ENCODE results near the gene PLXDC1. TPM values are rescaled to one million over a fixed set of nuclear protein-coding genes. Genes with fewer than 3 reads are reported as not detected.

The PLXDC1 gene
- total and polyA plus RNA-seq, 10 donors, result 2.9 to 11.2 (median 4.5) TPM

GRCh38 chr17:39165178-39165840, 13.9 kb upstream of the PLXDC1 start:
- DNase-seq, result no peak
- Histone ChIP-seq H3K4me3 (peak overlapping the region; percentile 36 to 79 (median 49)), H3K27ac (peak overlapping the region in 4 of 8 donors; percentile 28 to 65 (median 50)), H3K9me3 (peaks cover 0 to 4% (median 0%) of the 10 kb centered on the region in 8 donors), H3K27me3 (replicated peaks in 1 of 7) (peaks cover 0 to 40% (median 15%) of the 10 kb centered on the region in 7 donors), H3K36me3 (no peaks in the 10 kb centered on the region), H3K4me1 (peaks cover 13 to 44% (median 37%) of the 10 kb centered on the region in 6 donors)
- intact Hi-C loops (cut with DNase I; ENCODE audit: low total_unique reads), result no loop called here
- WGBS, 5 donors, result 9 to 14% (median 12%) methylated on average over 20 to 51 of the region's 51 CpGs
- TF ChIP-seq POLR2AphosphoS5 (IDR thresholded peaks at IDR 0.05), result no peak
- no peak for TF ChIP-seq POLR2A (IDR thresholded peaks at IDR 0.05)
- TF ChIP-seq CTCF (IDR thresholded peaks at IDR 0.05 in 8 of 11, conservative IDR thresholded peaks at IDR 0.05 in 3 of 11), result no peak

GRCh38 chr17:39164675-39165143, 13.3 kb upstream of the PLXDC1 start:
- WGBS, 5 donors, result 0 to 1% (median 1%) methylated on average over 6 to 15 of the region's 15 CpGs
- peak overlapping the region in 4 of 8 donors; percentile 28 to 65 (median 50) for H3K27ac ChIP-seq
- peaks cover 0 to 4% (median 0%) of the 10 kb centered on the region in 8 donors for H3K9me3 ChIP-seq
- no peaks in the 10 kb centered on the region for H3K36me3 ChIP-seq
- H3K4me3 ChIP-seq, result peak overlapping the region; percentile 36 to 79 (median 49)
- H3K27me3 ChIP-seq (replicated peaks in 1 of 7), result peaks cover 0 to 41% (median 15%) of the 10 kb centered on the region in 7 donors
- peaks cover 13 to 44% (median 37%) of the 10 kb centered on the region in 6 donors for H3K4me1 ChIP-seq
- DNase-seq, result peak; percentile 91
- intact Hi-C loops (cut with DNase I; ENCODE audit: low total_unique reads), result no loop called here
- TF ChIP-seq POLR2A (IDR thresholded peaks at IDR 0.05) (no peak), CTCF (IDR thresholded peaks at IDR 0.05 in 8 of 11, conservative IDR thresholded peaks at IDR 0.05 in 3 of 11) (peak; percentile 60 to 88 (median 81)), POLR2AphosphoS5 (IDR thresholded peaks at IDR 0.05) (peak in 2 of 3 donors; percentile 9 to 36)

GRCh38 chr17:39161962-39162361, 10.5 kb upstream of the PLXDC1 start:
- Histone ChIP-seq H3K4me1 (peaks cover 7 to 31% (median 27%) of the 10 kb centered on the region in 6 donors), H3K4me3 (no peak overlapping the region), H3K27ac (no peak overlapping the region), H3K36me3 (no peaks in the 10 kb centered on the region), H3K27me3 (replicated peaks in 1 of 7) (peaks cover 0 to 29% (median 15%) of the 10 kb centered on the region in 7 donors), H3K9me3 (no peaks in the 10 kb centered on the region)
- intact Hi-C loops (cut with DNase I; ENCODE audit: low total_unique reads), result no loop called here
- 49 to 62% (median 56%) methylated on average over 2 of the region's 2 CpGs for WGBS, 5 donors
- DNase-seq, result no peak
- no peak for TF ChIP-seq CTCF (IDR thresholded peaks at IDR 0.05 in 8 of 11, conservative IDR thresholded peaks at IDR 0.05 in 3 of 11)
- TF ChIP-seq POLR2AphosphoS5 (IDR thresholded peaks at IDR 0.05), result no peak
- TF ChIP-seq POLR2A (IDR thresholded peaks at IDR 0.05), result no peak

GRCh38 chr17:39158623-39159022, 7.2 kb upstream of the PLXDC1 start:
- WGBS, 5 donors, result 81 to 94% (median 86%) methylated on average over 2 of the region's 2 CpGs
- no peak for DNase-seq
- TF ChIP-seq POLR2AphosphoS5 (IDR thresholded peaks at IDR 0.05) (no peak), POLR2A (IDR thresholded peaks at IDR 0.05) (no peak), CTCF (IDR thresholded peaks at IDR 0.05 in 8 of 11, conservative IDR thresholded peaks at IDR 0.05 in 3 of 11) (no peak)
- H3K4me1 ChIP-seq, result peaks cover 0 to 12% (median 7%) of the 10 kb centered on the region in 6 donors
- H3K27ac ChIP-seq, result no peak overlapping the region
- intact Hi-C loops (cut with DNase I; ENCODE audit: low total_unique reads), result no loop called here
- no peaks in the 10 kb centered on the region for H3K36me3 ChIP-seq
- H3K4me3 ChIP-seq, result no peak overlapping the region
- H3K27me3 ChIP-seq (replicated peaks in 1 of 7), result peaks cover 0 to 5% (median 0%) of the 10 kb centered on the region in 7 donors
- H3K9me3 ChIP-seq, result no peaks in the 10 kb centered on the region
